H1 (cell line): Measurements from ENCODE around the gene FRMPD4.

Source experiments
- RXRA ChIP-seq: IDR thresholded peaks from 2 replicates; pipeline ENCODE4 v1.6.1; 2011; ENCODE audit warnings: low read depth, mild to moderate bottlenecking, low read length, moderate library complexity; ENCODE audit not compliant: insufficient read depth
- TF ChIP-seq, protein P1 (sequence below): IDR thresholded peaks from 2 replicates; pipeline ENCODE4 v1.6.1; 2011; ENCODE audit warnings: low read length, improper control_type of control experiment
- TF ChIP-seq, protein P2 (sequence below), 3 experiments: IDR thresholded peaks; 1 replicate in 2 of 3; 2 replicates in 1 of 3; pipeline versions ENCODE4 v1.5.1 to v1.6.1; 2011; ENCODE audit warnings: low read length in 3 of 3, mild to moderate bottlenecking in 3 of 3, inconsistent platforms in 2 of 3, low read depth in 1 of 3, moderate library complexity in 1 of 3; ENCODE audit not compliant: insufficient read depth in 1 of 3; ENCODE audit errors: control extremely low read depth in 1 of 3

DNA sequence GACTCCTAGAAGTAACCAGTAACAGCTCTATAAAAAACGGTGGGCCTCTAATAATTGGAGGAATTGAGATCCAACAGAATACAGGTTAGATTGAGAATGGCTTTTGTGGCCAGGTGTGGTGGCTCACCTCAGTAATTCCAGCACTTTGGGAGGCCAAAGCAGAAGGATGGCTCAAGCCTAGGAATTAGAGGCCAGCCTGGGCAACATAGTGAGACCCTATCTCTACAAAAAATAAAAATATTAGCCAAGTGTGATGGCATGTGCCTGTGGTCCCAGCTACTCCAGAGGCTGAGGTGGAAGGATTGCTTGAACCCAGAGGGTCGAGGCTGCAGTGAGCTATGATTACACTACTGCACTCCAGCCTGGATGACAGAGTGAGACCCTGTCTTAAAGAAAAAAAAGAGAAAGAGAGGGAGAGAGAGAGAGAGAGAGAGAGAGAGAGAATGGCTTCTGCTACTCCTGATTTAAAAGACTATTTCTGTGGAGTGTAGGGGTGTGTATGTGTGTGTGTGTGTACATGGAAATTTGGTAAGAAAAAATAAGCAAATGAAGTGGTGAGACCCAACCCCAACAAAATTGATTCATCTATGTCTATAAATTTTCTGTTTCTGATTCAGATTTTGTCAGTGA lies 89.3 kb downstream of the FRMPD4 start:
- TF ChIP-seq, protein P1, sequence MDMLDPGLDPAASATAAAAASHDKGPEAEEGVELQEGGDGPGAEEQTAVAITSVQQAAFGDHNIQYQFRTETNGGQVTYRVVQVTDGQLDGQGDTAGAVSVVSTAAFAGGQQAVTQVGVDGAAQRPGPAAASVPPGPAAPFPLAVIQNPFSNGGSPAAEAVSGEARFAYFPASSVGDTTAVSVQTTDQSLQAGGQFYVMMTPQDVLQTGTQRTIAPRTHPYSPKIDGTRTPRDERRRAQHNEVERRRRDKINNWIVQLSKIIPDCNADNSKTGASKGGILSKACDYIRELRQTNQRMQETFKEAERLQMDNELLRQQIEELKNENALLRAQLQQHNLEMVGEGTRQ, result no peak
- TF ChIP-seq, protein P2, sequence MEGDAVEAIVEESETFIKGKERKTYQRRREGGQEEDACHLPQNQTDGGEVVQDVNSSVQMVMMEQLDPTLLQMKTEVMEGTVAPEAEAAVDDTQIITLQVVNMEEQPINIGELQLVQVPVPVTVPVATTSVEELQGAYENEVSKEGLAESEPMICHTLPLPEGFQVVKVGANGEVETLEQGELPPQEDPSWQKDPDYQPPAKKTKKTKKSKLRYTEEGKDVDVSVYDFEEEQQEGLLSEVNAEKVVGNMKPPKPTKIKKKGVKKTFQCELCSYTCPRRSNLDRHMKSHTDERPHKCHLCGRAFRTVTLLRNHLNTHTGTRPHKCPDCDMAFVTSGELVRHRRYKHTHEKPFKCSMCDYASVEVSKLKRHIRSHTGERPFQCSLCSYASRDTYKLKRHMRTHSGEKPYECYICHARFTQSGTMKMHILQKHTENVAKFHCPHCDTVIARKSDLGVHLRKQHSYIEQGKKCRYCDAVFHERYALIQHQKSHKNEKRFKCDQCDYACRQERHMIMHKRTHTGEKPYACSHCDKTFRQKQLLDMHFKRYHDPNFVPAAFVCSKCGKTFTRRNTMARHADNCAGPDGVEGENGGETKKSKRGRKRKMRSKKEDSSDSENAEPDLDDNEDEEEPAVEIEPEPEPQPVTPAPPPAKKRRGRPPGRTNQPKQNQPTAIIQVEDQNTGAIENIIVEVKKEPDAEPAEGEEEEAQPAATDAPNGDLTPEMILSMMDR (IDR thresholded peaks at IDR 0.05; ENCODE audit: control extremely low read depth in 1 of 3, insufficient read depth in 1 of 3, low read depth in 1 of 3, low read length in 3 of 3), result no peak
- no peak for TF ChIP-seq RXRA
